GM18499 (cell line): ENCODE data around the gene OBP2B.
"Not testable (repeated sequence)": the region's sequence is repeated elsewhere in the genome, so short reads cannot be mapped to it uniquely, and the experiment has no call there.

Source experiments
- ATAC-seq: cut with Tn5 transposase; IDR thresholded peaks from one replicate; pipeline ENCODE4 v1.9.1; 2021; ENCODE audit warnings: moderate number of reproducible peaks; ENCODE audit not compliant: insufficient read depth, unreplicated experiment

The OBP2B gene

GRCh38 chr9:133169687-133170086 is 39.4 kb downstream of the OBP2B start:
- ATAC-seq: not testable (repeated sequence)

GRCh38 chr9:133169102-133169501 is 39.9 kb downstream of the OBP2B start:
- no peak for ATAC-seq

DNA sequence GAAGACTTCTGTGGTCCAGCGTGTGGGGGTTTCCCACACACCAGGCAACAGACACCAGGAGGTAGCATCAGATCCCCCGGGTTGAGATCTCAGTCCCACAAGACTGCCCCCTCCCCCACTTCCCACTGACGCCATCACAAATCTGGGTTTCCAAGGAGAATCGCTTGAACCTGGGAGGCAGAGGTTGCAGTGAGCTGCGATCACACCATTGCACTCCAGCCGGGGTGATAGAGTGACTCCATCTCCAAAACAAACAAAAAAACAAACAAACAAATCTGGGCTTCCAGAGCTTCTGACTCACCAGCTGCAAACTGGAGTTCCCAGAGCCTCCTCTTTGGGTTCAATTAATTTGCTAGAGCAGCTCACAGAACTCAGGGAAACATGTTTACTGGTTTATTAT is 40.6 kb downstream of the OBP2B start:
- ATAC-seq: no peak

- no peak for ATAC-seq
Observed at GRCh38 chr9:133167769-133168168, 41.3 kb downstream of the OBP2B start.

DNA sequence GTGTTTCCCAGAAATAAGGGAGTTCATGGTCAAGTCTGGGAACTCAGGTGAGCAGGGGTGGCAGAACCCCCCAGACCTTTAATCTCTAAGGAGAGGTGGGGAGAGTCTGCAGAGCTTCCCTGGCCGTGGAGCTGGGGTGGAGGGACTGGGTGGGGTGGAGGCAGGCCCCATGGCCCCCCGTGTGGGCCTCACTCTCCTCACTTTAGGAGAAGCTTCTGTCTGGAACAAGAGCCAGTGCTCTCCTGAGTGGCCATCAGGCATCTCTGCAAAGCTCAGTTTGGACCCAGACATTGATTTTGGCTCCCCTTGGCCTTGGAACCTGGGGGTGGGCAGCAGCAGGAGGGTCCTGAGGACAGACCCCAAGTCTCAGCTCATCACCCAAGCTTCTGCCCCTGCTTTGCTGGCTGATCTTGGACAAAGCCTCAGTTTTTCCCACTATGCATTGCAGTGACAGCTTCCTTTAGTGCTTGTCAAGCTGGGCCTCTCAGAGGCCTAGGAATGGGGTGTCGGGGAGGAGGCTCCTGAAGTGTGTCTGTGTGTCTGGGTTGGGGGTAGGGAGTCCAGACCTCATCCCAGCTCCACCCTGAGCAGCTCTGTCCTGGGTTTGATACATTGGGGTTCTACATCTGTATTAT is 41.8 kb downstream of the OBP2B start:
- ATAC-seq: no peak

GRCh38 chr9:133166392-133166791 is 42.7 kb downstream of the OBP2B start:
- no peak for ATAC-seq

GRCh38 chr9:133165452-133165730 is 43.7 kb downstream of the OBP2B start:
- no peak for ATAC-seq

GRCh38 chr9:133164191-133164590 is 44.9 kb downstream of the OBP2B start:
- ATAC-seq: no peak

DNA sequence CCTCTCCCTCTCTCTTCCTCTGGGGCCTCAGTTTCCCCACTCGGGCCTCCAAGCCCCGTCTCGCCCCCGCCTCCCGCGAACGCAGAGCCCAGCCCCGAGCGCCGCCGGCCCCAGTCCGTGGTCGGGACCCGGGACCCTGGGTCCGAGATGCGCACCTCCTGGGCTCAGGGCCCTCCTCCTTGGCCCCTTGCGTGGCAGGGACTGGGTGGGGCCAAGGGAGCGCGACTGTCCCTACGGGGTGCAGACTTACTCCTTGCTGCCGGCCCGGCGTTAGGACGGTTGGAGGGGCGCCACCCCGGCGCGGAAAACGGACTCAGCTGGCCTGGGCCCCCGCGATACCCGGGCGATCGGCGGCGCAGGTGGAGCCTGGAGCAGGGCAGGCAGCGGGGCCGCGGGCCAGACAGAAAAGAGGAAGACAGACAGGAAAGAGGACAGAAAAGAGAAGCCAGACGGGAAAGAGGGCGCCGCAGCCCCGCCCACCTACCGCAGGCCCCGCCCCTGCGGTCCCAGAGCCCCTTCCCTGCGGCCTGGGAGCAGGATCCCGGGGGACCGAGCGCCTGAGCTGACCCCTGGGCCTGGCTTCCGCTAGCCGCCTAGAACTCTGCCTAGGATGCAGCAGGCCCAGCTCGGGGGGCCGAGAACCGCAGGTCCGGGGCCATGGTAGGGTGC is 45.4 kb downstream of the OBP2B start, which contains the start of gene GBGT1:
Gene GBGT1, minus strand, starts transcription at position 411 of the 669 bp plus-strand sequence. CDS start 1,502 bp downstream, outside the sequence.
- ATAC-seq: no peak

- no peak for ATAC-seq
Observed at GRCh38 chr9:133162861-133163503, 46.1 kb downstream of the OBP2B start.

- ATAC-seq: no peak
Observed at GRCh38 chr9:133161547-133161950, 47.5 kb downstream of the OBP2B start.

DNA sequence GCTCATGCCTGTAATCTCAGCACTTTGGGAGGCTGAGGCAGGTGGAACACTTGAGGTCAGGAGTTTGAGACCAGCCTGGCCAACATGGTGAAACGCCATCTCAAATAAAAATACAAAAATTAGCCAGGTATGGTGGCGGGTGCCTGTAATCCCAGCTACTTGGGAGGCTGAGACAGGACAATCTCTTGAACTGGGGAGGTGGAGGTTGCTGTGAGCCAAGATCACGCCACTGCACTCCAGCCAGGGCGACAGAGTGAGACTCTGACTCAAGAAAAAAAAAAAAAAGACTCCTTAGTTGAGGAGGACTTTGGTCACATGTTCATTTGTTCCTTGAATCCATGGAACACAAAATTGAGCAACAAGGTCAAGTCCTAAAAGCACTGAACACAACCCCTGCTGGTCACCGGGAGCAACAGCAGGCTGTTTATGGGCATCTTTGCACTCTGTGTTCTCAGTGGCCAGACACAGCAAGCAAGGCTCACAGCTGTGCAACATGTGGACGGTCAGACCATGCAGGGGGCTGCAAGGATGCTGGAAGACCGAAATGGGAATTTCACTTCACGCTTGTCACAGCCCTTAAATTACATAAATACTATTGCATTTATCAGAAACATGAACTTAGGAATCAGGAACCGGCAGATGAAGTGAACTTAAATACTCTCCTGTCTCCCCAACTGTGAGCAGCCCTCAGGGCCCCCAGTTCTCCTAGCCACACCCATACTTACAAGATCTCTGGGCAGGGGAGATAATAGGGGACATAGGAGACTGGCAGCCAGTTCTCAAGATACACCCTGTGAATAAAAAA is 48.1 kb downstream of the OBP2B start:
- ATAC-seq: no peak

- ATAC-seq: no peak
Observed at GRCh38 chr9:133158695-133159094, 50.4 kb downstream of the OBP2B start.
